Bronchial epithelial cell (primary cell): ENCODE data around the gene ARL3. TPM values are rescaled to one million over a fixed set of nuclear protein-coding genes. Genes with fewer than 3 reads are reported as not detected.

ENCODE experiments used
- DNase-seq: peaks from one replicate; pipeline ENCODE4 v3.0.0-alpha.2; 2010; ENCODE audit warnings: low read depth
- FAIRE-seq: peaks from 2 replicates; lab custom pipeline; 2011; peaks lifted over from hg19 to GRCh38; lab: Jason Lieb, UNC
- H3K27me3 ChIP-seq: 2 replicates; pipeline ENCODE4 v1.5.1; 2011; ENCODE audit warnings: low read length; ENCODE audit not compliant: control insufficient read depth, insufficient read depth
- H3K36me3 ChIP-seq: 2 replicates; pipeline ENCODE4 v1.5.1; 2011; ENCODE audit warnings: low read length; ENCODE audit not compliant: control insufficient read depth, insufficient read depth
- H3K4me3 ChIP-seq: 2 replicates; pipeline ENCODE4 v1.5.1; 2011; ENCODE audit warnings: mild to moderate bottlenecking, low read depth, low read length, control low read depth
- CTCF ChIP-seq: IDR thresholded peaks from 2 replicates; pipeline ENCODE4 v1.5.1; 2011; ENCODE audit warnings: mild to moderate bottlenecking, moderate library complexity, low read length, control low read depth, inconsistent platforms; ENCODE audit not compliant: insufficient read depth, severe bottlenecking
- total RNA-seq: library from RNA; depleted of rRNA; stranded (reverse); fragments of >200 nt; gene quantifications from 2 replicates; pipeline ENCODE4 v1.2.1, GENCODE V29; 2014

Gene ARL3
- total RNA-seq, 1 donor from 2014 or later: 4.7 TPM

- FAIRE-seq (no peak), DNase-seq (no peak)
- Histone ChIP-seq H3K27me3 (no peaks in the 10 kb centered on the region), H3K36me3 (no peaks in the 10 kb centered on the region), H3K4me3 (peak overlapping the region; percentile 97)
- peak; percentile 64 for TF ChIP-seq CTCF
Measured at GRCh38 chr10:102713539-102713813, 721 bp downstream of the ARL3 start.

- TF ChIP-seq CTCF: no peak
- DNase-seq: peak; percentile 20
- peak overlapping the region; percentile 97 for H3K4me3 ChIP-seq
- no peaks in the 10 kb centered on the region for H3K36me3 ChIP-seq
- H3K27me3 ChIP-seq: no peaks in the 10 kb centered on the region
- FAIRE-seq: no peak
Measured at GRCh38 chr10:102712843-102713538, 1.2 kb downstream of the ARL3 start.

- no peak for FAIRE-seq
- DNase-seq: no peak
- no peak overlapping the region for H3K4me3 ChIP-seq
- H3K27me3 ChIP-seq: no peaks in the 10 kb centered on the region
- H3K36me3 ChIP-seq: no peaks in the 10 kb centered on the region
- no peak for TF ChIP-seq CTCF
Measured at GRCh38 chr10:102712089-102712488, 2.1 kb downstream of the ARL3 start.

GRCh38 chr10:102710609-102711008 lies 3.6 kb downstream of the ARL3 start:
- FAIRE-seq: no peak

GRCh38 chr10:102705531-102705930 lies 8.7 kb downstream of the ARL3 start:
- FAIRE-seq (no peak), DNase-seq (no peak)
- Histone ChIP-seq H3K36me3 (peaks cover 2% of the 10 kb centered on the region), H3K4me3 (no peak overlapping the region), H3K27me3 (no peaks in the 10 kb centered on the region)
- no peak for TF ChIP-seq CTCF

More at GRCh38 chr10:102710609-102711008, 3.6 kb downstream of the ARL3 start:
- no peaks in the 10 kb centered on the region for H3K27me3 ChIP-seq
- no peak overlapping the region for H3K4me3 ChIP-seq
- no peak for TF ChIP-seq CTCF
- DNase-seq: peak; percentile 36
- H3K36me3 ChIP-seq: no peaks in the 10 kb centered on the region

- FAIRE-seq: no peak
Measured at GRCh38 chr10:102704915-102705314, 9.3 kb downstream of the ARL3 start.

More at GRCh38 chr10:102704915-102705314, 9.3 kb downstream of the ARL3 start:
- H3K36me3 ChIP-seq: peaks cover 2% of the 10 kb centered on the region
- no peaks in the 10 kb centered on the region for H3K27me3 ChIP-seq
- H3K4me3 ChIP-seq: no peak overlapping the region
- no peak for DNase-seq
- TF ChIP-seq CTCF: no peak
